ENCODE results near the gene PSMG3.

- no peak for TF ChIP-seq CTCF (IDR thresholded peaks at IDR 0.05)
- no peak for TF ChIP-seq POLR2A (IDR thresholded peaks at IDR 0.05)
These were observed 28.0 kb upstream of the PSMG3 start for GRCh38 chr7:1597791-1598190.

Data from testis (tissue), 2 donors.